ENCODE data around the gene RNF114. TPM values are rescaled to one million over a fixed set of nuclear protein-coding genes. Genes with fewer than 3 reads are reported as not detected.
"Not testable (repeated sequence)": the region's sequence is repeated elsewhere in the genome, so short reads cannot be mapped to it uniquely, and the experiment has no call there.

RNF114 gene
- total RNA-seq, 4 donors from 2014 or later, result 48.7 to 166 (median 103) TPM

- no peak for TF ChIP-seq CTCF (IDR thresholded peaks at IDR 0.05)
- TF ChIP-seq POLR2A (IDR thresholded peaks at IDR 0.05), result no peak
- intact Hi-C loops (cut with DNase I; ENCODE audit: low total_unique reads), result no loop called here
- no peak overlapping the region for H3K4me3 ChIP-seq (ENCODE audit: low read depth, poor library complexity, severe bottlenecking)
- no peak for DNase-seq (ENCODE audit: low spot score in 2 of 2)
- WGBS, 2 donors, result 91 to 92% methylated on average over 11 of the region's 11 CpGs
These were observed 12.8 kb downstream of the RNF114 start for GRCh38 chr20:49948809-49949507.

GRCh38 chr20:49951151-49951550 lies 15.0 kb downstream of the RNF114 start:
- no peak for DNase-seq (ENCODE audit: low spot score in 2 of 2)
- H3K4me3 ChIP-seq (ENCODE audit: low read depth, poor library complexity, severe bottlenecking), result no peak overlapping the region
- TF ChIP-seq POLR2A (IDR thresholded peaks at IDR 0.05) (no peak), CTCF (IDR thresholded peaks at IDR 0.05) (no peak)
- 71 to 76% methylated on average over 4 of the region's 4 CpGs for WGBS, 2 donors
- intact Hi-C loops (cut with DNase I; ENCODE audit: low total_unique reads), result no loop called here

DNA sequence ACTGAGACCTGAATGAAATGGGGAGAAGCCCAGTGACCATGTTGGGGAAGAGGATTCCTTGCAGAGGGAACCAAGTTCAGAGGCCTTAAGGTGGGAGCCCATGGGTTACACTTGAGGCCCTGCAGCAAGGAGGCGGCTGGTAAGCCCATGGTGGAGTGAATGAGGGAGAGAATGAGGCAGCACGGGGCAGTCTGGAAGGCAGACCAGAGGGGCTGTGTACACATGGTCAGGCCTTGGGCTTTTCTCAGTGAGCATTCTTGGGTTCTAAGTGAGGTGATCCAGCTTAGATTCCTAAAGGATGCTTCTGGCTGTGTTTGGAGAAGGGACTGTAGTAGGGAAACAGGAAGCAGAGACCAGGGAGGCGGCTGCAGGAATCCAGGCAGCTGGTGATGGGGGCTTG lies 19.0 kb downstream of the RNF114 start:
- TF ChIP-seq POLR2A (IDR thresholded peaks at IDR 0.05) (no peak), CTCF (IDR thresholded peaks at IDR 0.05) (no peak)
- WGBS, 2 donors, result 96 to 100% methylated on average over 3 of the region's 3 CpGs
- DNase-seq (ENCODE audit: low spot score in 2 of 2), result no peak
- no peak overlapping the region for H3K4me3 ChIP-seq (ENCODE audit: low read depth, poor library complexity, severe bottlenecking)
- intact Hi-C loops (cut with DNase I; ENCODE audit: low total_unique reads), result no loop called here

DNA sequence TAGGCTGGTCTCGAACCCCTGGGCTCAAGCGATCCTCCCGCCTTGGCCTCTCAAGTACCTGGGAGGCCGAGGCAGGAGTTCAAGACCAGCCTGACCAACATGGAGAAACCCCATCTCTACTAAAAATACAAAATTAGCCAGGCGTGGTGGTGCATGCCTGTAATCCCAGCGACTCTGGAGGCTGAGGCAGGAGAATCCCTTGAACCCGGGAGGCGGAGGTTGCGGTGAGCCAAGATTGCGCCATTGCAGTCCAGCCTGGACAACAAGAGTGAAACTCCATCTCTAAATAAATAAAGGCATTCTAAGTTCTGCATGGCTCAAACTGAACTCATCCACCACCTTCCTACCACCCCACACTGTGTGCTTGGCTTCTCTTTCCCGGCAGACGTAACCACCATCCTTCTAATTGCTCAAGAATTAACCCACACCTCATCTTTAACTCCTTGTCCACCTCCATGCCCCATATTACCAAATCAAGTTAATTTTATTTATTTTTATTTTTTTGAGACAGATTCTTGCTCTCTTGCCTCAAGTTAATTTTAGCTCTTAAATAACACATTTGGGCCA lies 19.7 kb downstream of the RNF114 start:
- H3K4me3 ChIP-seq (ENCODE audit: low read depth, poor library complexity, severe bottlenecking); intact Hi-C loops (cut with DNase I; ENCODE audit: low total_unique reads): not testable (repeated sequence)
- WGBS, 2 donors, result 89 to 92% methylated on average over 12 of the region's 12 CpGs

GRCh38 chr20:49956689-49957088 lies 20.5 kb downstream of the RNF114 start:
- WGBS, 2 donors, result 95 to 96% methylated on average over 18 of the region's 18 CpGs

More for the DNA sequence above, 19.7 kb downstream of the RNF114 start:
- not testable (repeated sequence) for DNase-seq (ENCODE audit: low spot score in 2 of 2)

DNA sequence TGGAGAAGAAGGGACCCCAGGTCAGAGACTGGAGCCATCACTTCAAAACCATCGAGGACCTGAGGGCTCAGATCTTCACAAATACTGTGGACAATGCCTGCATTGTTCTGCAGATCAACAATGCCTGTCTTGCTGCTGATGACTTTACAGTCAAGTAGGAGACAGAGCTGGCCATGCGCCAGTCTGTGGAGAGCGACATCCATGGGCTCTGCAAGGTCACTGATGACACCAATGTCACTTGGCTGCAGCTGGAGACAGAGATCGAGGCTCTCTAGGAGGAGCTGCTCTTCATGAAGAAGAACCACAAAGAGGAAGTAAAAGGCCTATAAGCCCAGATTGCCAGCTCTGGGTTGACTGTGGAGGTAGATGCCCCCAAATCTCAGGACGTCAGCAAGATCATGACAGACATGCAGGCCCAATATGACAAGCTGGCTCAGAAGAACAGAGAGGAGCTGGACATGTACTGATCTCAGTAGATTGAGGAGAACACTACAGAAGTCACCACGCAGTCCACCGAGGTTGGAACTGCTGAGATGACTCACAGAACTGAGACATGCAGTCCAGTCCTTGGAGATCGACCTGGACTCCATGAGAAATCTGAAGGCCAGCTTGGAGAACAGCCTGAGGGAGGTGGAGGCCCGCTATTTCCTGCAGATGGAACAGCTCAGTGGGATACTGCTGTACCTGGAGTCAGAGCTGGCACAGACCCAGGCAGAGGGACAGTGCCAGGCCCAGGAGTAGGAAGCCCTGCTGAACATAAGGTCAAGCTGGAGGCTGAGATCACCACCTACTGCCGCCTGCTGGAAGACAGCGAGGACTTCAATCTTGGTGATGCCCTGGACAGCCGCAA lies 21.1 kb downstream of the RNF114 start:
- intact Hi-C loops (cut with DNase I; ENCODE audit: low total_unique reads); H3K4me3 ChIP-seq (ENCODE audit: low read depth, poor library complexity, severe bottlenecking); DNase-seq (ENCODE audit: low spot score in 2 of 2): not testable (repeated sequence)
- 93 to 95% methylated on average over 12 of the region's 12 CpGs for WGBS, 2 donors

More at GRCh38 chr20:49956689-49957088, 20.5 kb downstream of the RNF114 start:
- no peak for DNase-seq (ENCODE audit: low spot score in 2 of 2)
- intact Hi-C loops (cut with DNase I; ENCODE audit: low total_unique reads), result no loop called here
- H3K4me3 ChIP-seq (ENCODE audit: low read depth, poor library complexity, severe bottlenecking), result no peak overlapping the region
- TF ChIP-seq POLR2A (IDR thresholded peaks at IDR 0.05), result no peak
- TF ChIP-seq CTCF (IDR thresholded peaks at IDR 0.05), result no peak

Measured in lower leg skin (tissue), 4 donors.